Measurements from ENCODE around the gene KDM5A.

Gene KDM5A

GRCh38 chr12:291153-291723 is 97.9 kb downstream of the KDM5A start:
- Histone ChIP-seq H3K27me3 (ENCODE audit: insufficient read depth, poor library complexity, severe bottlenecking) (no peaks in the 10 kb centered on the region), H3K4me3 (replicated peaks; ENCODE audit: insufficient read depth, low read length) (no peak overlapping the region), H3K27ac (replicated peaks) (no peak overlapping the region)
- no peak for DNase-seq (ENCODE audit: low read depth in 1 of 2, low spot score in 1 of 2)
- TF ChIP-seq, protein P1, sequence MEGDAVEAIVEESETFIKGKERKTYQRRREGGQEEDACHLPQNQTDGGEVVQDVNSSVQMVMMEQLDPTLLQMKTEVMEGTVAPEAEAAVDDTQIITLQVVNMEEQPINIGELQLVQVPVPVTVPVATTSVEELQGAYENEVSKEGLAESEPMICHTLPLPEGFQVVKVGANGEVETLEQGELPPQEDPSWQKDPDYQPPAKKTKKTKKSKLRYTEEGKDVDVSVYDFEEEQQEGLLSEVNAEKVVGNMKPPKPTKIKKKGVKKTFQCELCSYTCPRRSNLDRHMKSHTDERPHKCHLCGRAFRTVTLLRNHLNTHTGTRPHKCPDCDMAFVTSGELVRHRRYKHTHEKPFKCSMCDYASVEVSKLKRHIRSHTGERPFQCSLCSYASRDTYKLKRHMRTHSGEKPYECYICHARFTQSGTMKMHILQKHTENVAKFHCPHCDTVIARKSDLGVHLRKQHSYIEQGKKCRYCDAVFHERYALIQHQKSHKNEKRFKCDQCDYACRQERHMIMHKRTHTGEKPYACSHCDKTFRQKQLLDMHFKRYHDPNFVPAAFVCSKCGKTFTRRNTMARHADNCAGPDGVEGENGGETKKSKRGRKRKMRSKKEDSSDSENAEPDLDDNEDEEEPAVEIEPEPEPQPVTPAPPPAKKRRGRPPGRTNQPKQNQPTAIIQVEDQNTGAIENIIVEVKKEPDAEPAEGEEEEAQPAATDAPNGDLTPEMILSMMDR (IDR thresholded peaks at IDR 0.05; ENCODE audit: insufficient read depth, low read length), result no peak
- TF ChIP-seq SPI1 (IDR thresholded peaks at IDR 0.05; ENCODE audit: borderline replicate concordance, low read depth) (no peak), REST (IDR thresholded peaks at IDR 0.05; ENCODE audit: insufficient replicate concordance, low read depth) (no peak), POLR2AphosphoS5 (IDR thresholded peaks at IDR 0.05; ENCODE audit: low read depth) (no peak), GABPA (IDR thresholded peaks at IDR 0.05; ENCODE audit: low read depth) (no peak)

GRCh38 chr12:288687-289086 is 100.4 kb downstream of the KDM5A start:
- H3K27ac ChIP-seq (replicated peaks), result no peak overlapping the region
- DNase-seq (ENCODE audit: low read depth in 1 of 2, low spot score in 1 of 2), result no peak
- no peak overlapping the region for H3K4me3 ChIP-seq (replicated peaks; ENCODE audit: insufficient read depth, low read length)
- H3K27me3 ChIP-seq (ENCODE audit: insufficient read depth, poor library complexity, severe bottlenecking), result no peaks in the 10 kb centered on the region
- TF ChIP-seq GABPA (IDR thresholded peaks at IDR 0.05; ENCODE audit: low read depth), result no peak
- TF ChIP-seq REST (IDR thresholded peaks at IDR 0.05; ENCODE audit: insufficient replicate concordance, low read depth), result no peak
- no peak for TF ChIP-seq POLR2AphosphoS5 (IDR thresholded peaks at IDR 0.05; ENCODE audit: low read depth)
- no peak for TF ChIP-seq SPI1 (IDR thresholded peaks at IDR 0.05; ENCODE audit: borderline replicate concordance, low read depth)

DNA sequence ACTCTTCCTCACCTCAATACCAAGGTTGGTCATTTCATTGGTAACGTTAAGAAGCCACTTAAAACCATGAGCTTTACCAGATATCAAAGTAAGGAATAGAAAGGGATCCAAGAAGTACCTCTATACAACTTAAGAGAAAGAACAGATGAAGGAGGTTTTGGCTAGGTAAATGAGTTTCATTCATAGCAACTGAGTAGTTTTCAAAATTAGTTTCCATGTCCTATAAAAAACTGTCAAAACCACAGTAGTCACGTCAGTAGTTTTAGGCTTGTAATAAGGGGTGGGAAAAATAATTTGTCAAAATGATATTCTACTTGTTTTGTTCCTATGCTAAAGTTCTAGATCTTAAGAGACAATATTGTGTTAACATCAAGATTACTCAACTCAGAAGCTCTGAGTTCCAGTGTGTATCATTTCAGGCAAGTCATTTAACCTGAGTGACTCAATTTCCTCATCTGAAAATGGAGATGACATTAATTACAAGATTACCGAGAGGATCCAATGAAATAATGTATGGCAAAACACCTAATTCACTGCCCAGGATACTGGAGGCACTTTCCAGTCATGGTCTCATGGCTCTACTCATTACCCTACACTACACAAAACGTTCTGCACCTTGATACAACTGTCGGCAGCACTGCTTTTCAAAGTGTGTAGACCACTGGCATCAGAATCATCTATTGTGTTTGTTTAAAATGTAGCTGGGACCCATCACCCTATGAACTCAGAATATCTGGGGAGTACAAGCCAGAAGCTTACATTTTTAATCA is 102.4 kb downstream of the KDM5A start:
- no peak overlapping the region for H3K27ac ChIP-seq (replicated peaks)
- TF ChIP-seq, protein P1 (IDR thresholded peaks at IDR 0.05; ENCODE audit: insufficient read depth, low read length), result no peak
- TF ChIP-seq SPI1 (IDR thresholded peaks at IDR 0.05; ENCODE audit: borderline replicate concordance, low read depth) (no peak), POLR2AphosphoS5 (IDR thresholded peaks at IDR 0.05; ENCODE audit: low read depth) (no peak), GABPA (IDR thresholded peaks at IDR 0.05; ENCODE audit: low read depth) (no peak), REST (IDR thresholded peaks at IDR 0.05; ENCODE audit: insufficient replicate concordance, low read depth) (no peak)
- no peak overlapping the region for H3K4me3 ChIP-seq (replicated peaks; ENCODE audit: insufficient read depth, low read length)
- no peak for DNase-seq (ENCODE audit: low read depth in 1 of 2, low spot score in 1 of 2)
- no peaks in the 10 kb centered on the region for H3K27me3 ChIP-seq (ENCODE audit: insufficient read depth, poor library complexity, severe bottlenecking)

All from HL-60 (cell line).